Measurements from ENCODE around the gene TIMM50.

Gene TIMM50

GRCh38 chr19:39532233-39533002 lies 51.8 kb downstream of the TIMM50 start, which contains the start of gene EID2B:
Gene EID2B, minus strand, starts transcription at chr19:39532852. Its CDS starts 50 bp downstream, at chr19:39532802.
- DNase-seq (ENCODE audit: low read depth in 1 of 2, low spot score in 1 of 2): peak; percentile 82 to 94

- DNase-seq (ENCODE audit: low read depth in 1 of 2, low spot score in 1 of 2): no peak
These were observed 52.4 kb downstream of the TIMM50 start for GRCh38 chr19:39533003-39533512.

- DNase-seq (ENCODE audit: low read depth in 1 of 2, low spot score in 1 of 2): no peak
These were observed 53.2 kb downstream of the TIMM50 start for GRCh38 chr19:39533791-39534190.

- no peak for DNase-seq (ENCODE audit: low read depth in 1 of 2, low spot score in 1 of 2)
These were observed 58.5 kb downstream of the TIMM50 start for GRCh38 chr19:39539165-39539517.

GRCh38 chr19:39539518-39540332 lies 59.1 kb downstream of the TIMM50 start, which contains the start of gene EID2:
Gene EID2, minus strand, starts transcription at chr19:39540161. Its CDS starts 82 bp downstream, at chr19:39540079.
- peak; percentile 88 to 92 for DNase-seq (ENCODE audit: low read depth in 1 of 2, low spot score in 1 of 2)

GRCh38 chr19:39540333-39540673 lies 59.7 kb downstream of the TIMM50 start:
- no peak for DNase-seq (ENCODE audit: low read depth in 1 of 2, low spot score in 1 of 2)

All from activated T-helper 1 cell treated with anti-CD3 and anti-CD28 coated beads, Interleukin-2, amount 50 U/mL, for 16 hours (primary cell).